ENCODE results near the gene KLHL25. TPM values are rescaled to one million over a fixed set of nuclear protein-coding genes. Genes with fewer than 3 reads are reported as not detected.
A peak's percentile ranks its signal among the peaks of the same experiment; 100 is the strongest.

The KLHL25 gene
- total and polyA plus RNA-seq, 2 of the 13 experiments (the other 11 are each of a cell fraction or from before 2014, with no cell fraction given) = 3.7 to 8.2 TPM

GRCh38 chr15:85781099-85781498 is 13.6 kb downstream of the KLHL25 start (continued):
- TF ChIP-seq ZNF136 (CRISPR knock-in tag; IDR thresholded peaks at IDR 0.05; ENCODE audit: low read depth) (peak; percentile 38; the same call in 1 of the 2 replicates), ZNF816 (CRISPR knock-in tag; IDR thresholded peaks at IDR 0.05; ENCODE audit: borderline replicate concordance) (no peak), SUZ12 (IDR thresholded peaks at IDR 0.05; ENCODE audit: low read depth, low read length) (no peak), TARDBP (CRISPR knock-in tag; IDR thresholded peaks at IDR 0.05) (peak; percentile 28; the same call in 1 of the 2 replicates), PAWR (CRISPR knock-in tag; IDR thresholded peaks at IDR 0.05; ENCODE audit: borderline replicate concordance) (no peak), AHR (CRISPR knock-in tag; IDR thresholded peaks at IDR 0.05) (no peak), SP1 (IDR thresholded peaks at IDR 0.05) (no peak), SP1 (CRISPR knock-in tag; IDR thresholded peaks at IDR 0.05) (no peak), MAF1 (CRISPR knock-in tag; IDR thresholded peaks at IDR 0.05; ENCODE audit: borderline replicate concordance) (no peak), ARID5B (CRISPR knock-in tag; IDR thresholded peaks at IDR 0.05) (peak; percentile 87), KLF9 (CRISPR knock-in tag; IDR thresholded peaks at IDR 0.05; ENCODE audit: low read depth) (no peak), ZNF616 (CRISPR knock-in tag; IDR thresholded peaks at IDR 0.05; ENCODE audit: low read depth) (no peak), ZNF431 (CRISPR knock-in tag; IDR thresholded peaks at IDR 0.05; ENCODE audit: borderline replicate concordance, low read depth) (no peak)
- TF ChIP-seq, protein P1, sequence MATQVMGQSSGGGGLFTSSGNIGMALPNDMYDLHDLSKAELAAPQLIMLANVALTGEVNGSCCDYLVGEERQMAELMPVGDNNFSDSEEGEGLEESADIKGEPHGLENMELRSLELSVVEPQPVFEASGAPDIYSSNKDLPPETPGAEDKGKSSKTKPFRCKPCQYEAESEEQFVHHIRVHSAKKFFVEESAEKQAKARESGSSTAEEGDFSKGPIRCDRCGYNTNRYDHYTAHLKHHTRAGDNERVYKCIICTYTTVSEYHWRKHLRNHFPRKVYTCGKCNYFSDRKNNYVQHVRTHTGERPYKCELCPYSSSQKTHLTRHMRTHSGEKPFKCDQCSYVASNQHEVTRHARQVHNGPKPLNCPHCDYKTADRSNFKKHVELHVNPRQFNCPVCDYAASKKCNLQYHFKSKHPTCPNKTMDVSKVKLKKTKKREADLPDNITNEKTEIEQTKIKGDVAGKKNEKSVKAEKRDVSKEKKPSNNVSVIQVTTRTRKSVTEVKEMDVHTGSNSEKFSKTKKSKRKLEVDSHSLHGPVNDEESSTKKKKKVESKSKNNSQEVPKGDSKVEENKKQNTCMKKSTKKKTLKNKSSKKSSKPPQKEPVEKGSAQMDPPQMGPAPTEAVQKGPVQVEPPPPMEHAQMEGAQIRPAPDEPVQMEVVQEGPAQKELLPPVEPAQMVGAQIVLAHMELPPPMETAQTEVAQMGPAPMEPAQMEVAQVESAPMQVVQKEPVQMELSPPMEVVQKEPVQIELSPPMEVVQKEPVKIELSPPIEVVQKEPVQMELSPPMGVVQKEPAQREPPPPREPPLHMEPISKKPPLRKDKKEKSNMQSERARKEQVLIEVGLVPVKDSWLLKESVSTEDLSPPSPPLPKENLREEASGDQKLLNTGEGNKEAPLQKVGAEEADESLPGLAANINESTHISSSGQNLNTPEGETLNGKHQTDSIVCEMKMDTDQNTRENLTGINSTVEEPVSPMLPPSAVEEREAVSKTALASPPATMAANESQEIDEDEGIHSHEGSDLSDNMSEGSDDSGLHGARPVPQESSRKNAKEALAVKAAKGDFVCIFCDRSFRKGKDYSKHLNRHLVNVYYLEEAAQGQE (IDR thresholded peaks at IDR 0.05; ENCODE audit: borderline replicate concordance in 1 of 2, low read depth in 1 of 2, low read length in 2 of 2) = no peak
- TF ChIP-seq, protein P2, sequence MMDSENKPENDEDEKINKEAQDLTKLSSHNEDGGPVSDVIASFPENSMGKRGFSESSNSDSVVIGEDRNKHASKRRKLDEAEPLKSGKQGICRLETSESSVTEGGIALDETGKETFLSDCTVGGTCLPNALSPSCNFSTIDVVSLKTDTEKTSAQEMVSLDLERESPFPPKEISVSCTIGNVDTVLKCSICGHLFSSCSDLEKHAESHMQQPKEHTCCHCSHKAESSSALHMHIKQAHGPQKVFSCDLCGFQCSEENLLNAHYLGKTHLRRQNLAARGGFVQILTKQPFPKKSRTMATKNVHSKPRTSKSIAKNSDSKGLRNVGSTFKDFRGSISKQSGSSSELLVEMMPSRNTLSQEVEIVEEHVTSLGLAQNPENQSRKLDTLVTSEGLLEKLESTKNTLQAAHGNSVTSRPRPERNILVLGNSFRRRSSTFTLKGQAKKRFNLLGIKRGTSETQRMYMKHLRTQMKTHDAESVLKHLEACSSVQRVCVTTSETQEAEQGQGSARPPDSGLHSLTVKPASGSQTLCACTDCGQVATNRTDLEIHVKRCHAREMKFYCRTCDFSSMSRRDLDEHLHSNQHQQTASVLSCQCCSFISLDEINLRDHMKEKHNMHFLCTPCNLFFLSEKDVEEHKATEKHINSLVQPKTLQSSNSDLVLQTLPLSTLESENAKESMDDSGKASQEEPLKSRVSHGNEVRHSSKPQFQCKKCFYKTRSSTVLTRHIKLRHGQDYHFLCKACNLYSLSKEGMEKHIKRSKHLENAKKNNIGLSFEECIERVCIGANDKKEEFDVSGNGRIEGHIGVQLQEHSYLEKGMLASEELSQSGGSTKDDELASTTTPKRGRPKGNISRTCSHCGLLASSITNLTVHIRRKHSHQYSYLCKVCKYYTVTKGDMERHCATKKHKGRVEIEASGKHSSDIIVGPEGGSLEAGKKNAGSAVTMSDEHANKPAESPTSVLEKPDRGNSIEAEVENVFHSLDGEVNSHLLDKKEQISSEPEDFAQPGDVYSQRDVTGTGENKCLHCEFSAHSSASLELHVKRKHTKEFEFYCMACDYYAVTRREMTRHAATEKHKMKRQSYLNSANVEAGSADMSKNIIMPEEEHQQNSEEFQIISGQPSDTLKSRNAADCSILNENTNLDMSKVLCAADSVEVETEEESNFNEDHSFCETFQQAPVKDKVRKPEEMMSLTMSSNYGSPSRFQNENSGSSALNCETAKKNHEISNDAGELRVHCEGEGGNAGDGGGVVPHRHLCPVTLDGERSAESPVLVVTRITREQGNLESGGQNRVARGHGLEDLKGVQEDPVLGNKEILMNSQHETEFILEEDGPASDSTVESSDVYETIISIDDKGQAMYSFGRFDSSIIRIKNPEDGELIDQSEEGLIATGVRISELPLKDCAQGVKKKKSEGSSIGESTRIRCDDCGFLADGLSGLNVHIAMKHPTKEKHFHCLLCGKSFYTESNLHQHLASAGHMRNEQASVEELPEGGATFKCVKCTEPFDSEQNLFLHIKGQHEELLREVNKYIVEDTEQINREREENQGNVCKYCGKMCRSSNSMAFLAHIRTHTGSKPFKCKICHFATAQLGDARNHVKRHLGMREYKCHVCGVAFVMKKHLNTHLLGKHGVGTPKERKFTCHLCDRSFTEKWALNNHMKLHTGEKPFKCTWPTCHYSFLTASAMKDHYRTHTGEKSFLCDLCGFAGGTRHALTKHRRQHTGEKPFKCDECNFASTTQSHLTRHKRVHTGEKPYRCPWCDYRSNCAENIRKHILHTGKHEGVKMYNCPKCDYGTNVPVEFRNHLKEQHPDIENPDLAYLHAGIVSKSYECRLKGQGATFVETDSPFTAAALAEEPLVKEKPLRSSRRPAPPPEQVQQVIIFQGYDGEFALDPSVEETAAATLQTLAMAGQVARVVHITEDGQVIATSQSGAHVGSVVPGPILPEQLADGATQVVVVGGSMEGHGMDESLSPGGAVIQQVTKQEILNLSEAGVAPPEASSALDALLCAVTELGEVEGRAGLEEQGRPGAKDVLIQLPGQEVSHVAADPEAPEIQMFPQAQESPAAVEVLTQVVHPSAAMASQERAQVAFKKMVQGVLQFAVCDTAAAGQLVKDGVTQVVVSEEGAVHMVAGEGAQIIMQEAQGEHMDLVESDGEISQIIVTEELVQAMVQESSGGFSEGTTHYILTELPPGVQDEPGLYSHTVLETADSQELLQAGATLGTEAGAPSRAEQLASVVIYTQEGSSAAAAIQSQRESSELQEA (CRISPR knock-in tag; IDR thresholded peaks at IDR 0.05; ENCODE audit: not compliant biosample characterization) = no peak

Data from HepG2 (cell line).